NCI-H128 (cell line): ENCODE results near the gene TREH.
A peak's percentile ranks its signal among the peaks of the same experiment; 100 is the strongest.

ENCODE experiments used
- DNase-seq: peaks from one replicate; lab custom pipeline; 2025; ENCODE audit not compliant: unreplicated experiment; lab: John Stamatoyannopoulos, UW

The TREH gene

DNA sequence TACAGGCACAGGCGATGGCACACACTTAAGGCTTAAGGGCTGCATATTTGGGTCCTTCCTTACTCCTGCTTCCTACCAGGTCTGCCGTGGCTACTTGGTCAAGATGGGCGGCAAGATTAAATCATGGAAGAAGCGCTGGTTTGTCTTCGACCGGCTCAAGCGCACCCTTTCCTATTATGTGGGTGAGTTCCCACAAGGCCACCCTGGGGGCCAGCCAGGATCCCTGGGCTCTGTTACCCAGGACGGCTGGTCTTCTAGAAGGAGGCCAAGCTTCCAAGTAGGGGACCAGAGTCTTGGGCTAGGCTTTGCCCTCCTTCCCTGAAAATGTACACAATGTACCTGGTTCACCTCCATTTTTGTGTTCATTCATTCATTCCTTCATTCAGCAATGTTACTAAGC is 29.1 kb downstream of the TREH start:
- DNase-seq = no peak

DNA sequence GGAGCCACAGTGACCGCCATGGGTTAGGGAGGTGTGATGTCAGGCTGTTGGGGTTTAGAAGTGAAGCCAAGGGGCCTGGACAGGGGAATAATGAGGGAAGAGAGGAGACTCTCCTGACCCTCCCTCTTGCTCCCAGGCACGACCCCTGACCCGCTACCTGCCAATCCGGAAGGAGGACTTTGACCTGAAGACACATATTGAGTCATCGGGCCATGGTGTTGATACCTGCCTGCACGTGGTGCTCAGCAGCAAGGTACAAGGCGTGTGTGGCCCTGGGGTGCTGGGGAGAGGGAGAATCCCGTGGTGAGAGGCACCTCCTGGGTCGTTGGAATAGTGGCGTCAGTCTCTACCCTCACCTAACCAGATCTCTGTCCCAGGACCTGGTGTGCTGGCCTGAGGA is 29.5 kb downstream of the TREH start:
- no peak for DNase-seq

DNA sequence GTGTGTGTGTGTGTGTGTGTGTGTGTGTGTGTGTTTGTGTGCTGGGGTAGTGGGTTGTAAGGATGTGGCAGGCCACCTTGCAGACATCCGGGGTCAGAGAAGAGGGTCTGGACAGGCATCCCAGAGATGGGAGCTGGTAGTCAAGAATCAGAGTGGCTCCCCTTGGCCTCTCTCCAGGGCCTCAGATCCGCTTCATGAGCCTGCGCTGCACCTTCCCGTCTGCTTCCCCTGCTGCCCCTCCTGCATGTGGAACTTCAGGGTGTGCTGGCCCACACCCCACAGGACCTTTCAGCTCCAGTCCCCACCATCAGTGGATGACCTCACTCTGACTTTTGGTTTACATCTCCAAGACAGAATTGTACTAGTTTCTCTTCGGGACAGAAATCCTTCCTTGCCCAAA is 31.2 kb downstream of the TREH start:
- no peak for DNase-seq

DNA sequence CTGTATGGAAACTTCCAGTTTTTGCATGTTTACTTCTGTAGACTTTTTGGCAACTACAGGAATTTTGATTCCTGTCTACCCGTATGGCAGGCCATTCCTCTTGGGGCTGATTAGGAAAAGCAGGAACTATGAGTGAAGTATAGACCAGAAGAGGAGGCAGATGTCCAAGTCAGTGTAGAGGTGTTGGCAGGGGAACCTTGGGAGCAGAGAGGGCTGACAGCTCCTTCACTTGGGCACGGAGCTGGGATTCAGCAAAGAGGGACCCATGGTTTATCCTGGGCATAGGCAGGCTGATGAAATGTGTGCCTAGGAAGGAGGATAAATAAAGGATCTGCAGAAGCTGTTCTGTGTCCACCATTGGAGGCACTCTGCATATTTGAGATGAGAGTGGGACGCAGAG is 33.1 kb downstream of the TREH start:
- DNase-seq = no peak

DNA sequence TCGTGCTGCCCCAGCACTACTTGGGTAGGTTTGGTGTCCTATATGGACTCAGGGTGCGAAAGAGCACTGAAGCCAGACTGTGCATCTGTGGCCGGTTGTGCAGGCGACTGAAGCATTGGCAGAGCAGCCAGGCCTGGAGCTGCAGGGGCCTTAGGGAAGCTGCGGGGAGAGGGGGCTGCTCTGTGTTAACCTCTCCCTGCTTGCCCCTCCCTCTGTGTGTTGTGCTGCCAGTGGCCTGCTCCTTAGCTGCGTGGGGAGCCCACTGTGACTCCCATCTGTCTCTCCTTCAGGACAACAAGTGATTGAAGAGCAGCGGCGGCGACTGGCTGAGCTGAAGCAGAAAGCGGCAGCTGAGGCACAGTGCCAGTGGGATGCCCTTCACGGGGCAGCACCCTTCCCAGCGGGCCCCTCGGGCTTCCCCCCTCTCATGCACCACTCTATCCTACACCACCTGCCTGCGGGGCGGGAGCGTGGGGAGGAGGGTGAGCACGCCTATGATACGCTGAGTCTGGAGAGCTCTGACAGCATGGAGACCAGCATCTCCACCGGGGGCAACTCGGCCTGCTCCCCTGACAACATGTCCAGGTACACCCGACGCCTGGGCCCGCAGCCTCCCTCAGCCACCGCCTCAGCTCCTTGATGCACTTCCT is 34.3 kb downstream of the TREH start:
- DNase-seq = no peak

DNA sequence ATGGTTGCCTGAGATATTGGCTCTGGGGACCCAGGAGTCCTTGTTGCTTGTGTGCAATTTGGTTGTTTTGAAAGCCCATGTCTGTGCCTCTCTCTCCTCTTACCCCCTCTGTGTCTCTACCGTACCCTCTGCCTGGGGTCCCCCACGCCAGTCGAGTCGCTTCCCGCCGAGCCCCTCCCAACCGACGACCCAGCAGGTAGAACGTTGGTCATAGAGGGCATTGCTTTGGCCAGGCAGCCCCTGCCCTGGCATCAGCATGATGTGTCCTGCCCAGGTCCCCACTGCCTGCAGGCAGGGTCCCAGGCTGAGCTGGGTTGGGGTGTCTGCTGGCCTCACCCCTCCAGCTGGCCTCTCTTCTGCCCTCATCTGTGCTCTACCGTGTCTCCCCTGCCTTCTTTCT is 35.0 kb downstream of the TREH start:
- no peak for DNase-seq

DNA sequence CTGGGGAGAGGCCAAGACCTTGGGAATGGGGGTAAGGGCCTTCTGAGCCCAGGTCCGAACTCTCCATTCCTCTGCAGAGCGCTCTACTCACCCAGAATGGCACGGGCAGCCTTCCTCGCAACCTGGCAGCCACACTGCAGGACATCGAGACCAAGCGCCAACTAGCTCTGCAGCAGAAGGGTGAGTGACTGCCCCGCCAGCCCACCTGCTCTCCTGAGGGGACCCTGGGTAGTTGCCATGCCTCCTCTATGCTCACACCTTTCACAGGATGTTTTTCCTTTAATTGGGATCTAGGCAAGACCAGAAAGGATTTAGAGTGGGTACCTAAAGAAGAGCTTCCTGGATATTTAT is 35.5 kb downstream of the TREH start:
- DNase-seq = no peak

DNA sequence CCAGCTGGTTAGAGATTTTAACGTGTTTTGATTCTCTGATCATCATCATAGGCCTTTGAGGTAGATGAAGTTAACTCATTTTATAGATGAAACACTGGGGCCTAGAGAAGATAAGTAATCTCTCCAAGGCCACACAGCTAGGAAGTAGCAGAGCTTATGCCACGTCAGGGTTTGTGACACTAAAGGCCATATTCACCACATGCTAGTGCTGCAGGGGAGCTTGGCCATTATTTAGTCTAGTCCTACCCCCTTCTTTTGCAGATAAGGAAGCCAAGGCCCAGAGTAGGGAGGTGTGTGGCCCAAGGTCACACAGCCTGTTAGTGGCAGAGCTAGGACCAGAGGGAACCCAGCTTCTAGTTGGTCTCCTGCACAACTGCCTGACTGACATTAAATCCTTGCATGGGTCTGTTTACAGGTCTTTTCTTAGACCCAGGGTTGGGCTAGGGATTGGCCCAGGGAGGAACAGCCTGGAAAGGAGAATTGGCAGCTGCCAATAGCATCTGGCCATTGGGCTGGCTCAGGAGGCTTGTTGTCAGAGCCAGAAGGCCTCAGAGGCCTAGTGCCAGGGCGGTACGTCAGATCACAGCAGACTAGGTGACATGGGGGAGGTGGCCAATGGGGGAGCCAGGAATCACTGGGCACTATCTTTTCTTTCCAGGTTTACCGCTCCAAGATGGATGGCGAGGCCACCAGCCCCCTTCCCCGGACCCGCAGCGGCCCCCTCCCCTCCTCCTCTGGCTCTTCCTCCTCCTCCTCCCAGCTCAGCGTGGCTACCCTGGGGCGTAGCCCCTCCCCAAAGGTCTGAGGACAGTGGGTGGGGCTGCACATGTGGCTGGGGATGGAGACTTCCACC is 36.1 kb downstream of the TREH start:
- no peak for DNase-seq

DNA sequence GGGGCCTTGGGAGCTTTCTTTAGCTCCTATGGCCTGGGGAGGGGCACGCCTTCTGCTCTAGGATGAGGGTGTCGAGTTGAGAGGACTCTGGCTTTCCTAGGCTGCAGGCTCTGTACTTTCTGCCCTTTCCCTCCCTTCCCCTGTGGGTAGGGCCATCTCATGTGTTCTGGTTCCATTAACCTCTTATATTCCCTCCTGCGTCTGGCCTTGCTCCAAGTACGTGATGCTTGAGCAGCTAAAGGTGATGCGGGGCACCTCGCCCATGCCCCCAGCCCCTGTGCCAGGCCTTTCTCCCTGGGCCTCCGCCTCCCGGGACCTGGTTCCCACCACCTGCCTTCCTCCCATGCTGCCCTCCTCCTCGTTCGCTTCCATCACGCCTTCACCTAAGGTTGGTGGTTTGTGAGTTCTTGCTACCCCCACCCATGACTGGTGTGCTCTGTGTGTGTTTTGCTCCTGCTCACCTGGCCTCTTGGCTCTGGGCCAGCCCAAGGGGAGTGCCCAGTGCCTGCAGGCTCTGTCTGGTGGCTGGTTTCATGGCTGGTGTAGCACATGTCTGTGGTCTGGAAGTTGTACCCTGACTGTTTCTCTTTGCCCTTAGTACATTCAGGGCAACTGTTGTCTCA is 37.9 kb downstream of the TREH start:
- peak; percentile 47 for DNase-seq

DNA sequence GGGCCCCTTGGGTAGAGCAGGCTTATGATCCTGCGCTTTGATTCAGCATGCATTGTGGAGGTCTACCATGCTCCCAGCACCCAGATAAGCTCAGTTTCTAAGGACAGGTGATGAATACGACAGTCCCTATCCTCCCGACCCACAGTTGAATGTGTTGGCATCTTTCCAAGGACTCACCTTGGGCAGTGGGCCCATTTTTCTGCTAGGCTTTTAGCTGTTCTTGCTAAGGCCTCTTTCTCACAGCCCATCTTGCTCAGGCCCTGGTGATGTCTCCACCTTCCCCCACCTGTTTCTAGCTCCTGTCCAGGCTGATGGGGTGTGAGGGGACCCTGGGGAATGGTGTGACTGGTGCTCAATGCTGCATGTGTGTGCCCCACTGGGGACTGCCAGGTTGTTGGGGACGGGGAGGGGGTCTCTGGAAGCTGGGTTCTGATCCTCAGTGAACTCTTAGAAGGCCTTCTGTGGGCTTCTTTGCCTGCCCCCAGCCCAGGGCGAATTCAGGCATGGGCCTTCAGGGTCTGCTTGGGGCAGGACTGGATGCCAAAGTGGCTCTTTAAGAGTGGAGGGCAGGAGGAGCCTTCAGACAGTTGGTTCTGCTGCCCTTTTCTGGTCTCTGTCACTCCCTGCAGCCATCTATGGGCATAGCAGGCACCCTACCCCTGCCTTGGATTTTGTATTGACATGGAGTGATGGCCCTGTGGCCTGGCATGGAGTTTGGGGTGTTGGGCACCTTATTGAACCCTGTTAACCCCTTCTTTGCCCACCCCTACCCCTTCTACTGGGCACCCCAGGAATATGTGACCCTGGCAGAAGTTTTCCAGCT is 38.9 kb downstream of the TREH start:
- no peak for DNase-seq

DNA sequence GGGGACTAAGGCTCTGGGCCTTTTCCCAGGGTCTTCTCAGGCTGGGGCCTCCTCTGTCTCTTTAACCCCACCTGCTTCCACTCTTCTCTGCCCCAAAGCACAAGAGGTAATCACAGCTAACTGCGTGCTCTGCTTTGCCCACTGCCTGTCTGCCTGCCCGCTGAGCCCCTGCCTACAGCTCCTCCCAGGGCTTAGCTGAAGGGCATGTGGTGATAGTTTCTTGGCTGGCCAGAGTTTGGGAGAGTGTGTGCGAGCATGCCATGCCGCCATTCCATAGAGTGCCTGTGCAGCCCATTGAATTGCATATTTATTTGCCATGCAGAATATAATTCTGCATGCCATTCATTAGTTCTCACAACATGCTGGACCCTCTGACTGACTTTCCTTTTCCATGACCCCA is 39.6 kb downstream of the TREH start:
- DNase-seq = no peak

DNA sequence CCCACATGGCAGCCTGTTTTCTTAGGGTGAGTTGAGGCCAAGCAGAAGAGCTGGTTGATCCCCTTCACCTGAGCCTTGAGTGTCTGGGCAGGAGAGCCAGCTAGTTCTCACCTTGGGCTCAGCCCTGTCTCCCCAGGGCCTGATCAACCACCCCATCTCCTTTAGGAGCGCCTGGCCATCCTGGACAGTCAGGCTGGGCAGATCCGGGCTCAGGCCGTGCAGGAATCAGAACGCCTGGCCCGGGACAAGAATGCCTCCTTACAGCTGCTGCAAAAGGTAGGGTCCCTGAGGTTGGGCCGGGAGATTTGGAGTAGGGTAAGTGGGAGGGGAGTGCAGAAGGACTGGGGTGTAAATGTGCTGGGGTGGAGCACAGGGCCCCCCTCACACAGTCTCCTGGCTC is 40.7 kb downstream of the TREH start:
- DNase-seq = no peak

DNA sequence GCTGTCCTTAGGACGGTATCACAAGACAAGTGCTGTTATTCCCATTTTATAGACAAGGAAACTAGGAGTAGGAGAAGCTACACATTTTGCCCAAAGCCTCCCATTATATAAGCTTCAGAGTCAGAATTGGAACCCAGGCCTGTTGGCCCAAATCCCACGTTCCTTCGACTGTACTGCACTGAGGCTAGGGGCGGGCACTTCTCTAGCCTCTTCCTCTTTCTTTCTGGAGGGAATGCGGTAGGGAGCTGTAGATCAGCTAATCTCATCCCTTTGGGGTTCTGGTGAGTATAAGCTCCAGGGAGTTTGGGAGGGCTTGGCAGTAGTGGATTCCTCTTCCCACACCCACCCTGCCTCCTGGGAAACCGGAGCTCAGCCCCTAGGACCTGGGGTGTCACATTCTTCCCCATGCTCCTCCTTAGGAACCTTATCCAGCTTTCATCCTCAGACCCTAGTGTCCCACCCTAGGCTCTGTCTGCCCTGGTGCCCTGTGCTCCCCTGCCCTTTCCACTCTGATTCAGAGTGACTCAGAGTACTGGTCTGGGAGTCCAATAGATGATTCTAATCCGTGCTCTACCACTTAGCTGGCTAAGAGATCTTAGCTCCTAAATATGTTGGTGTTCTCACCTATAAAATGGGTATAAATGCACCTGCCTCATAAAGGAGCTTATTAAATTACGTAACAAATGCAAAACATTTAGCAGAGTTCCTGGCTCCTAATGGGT is 42.7 kb downstream of the TREH start:
- DNase-seq = no peak

DNA sequence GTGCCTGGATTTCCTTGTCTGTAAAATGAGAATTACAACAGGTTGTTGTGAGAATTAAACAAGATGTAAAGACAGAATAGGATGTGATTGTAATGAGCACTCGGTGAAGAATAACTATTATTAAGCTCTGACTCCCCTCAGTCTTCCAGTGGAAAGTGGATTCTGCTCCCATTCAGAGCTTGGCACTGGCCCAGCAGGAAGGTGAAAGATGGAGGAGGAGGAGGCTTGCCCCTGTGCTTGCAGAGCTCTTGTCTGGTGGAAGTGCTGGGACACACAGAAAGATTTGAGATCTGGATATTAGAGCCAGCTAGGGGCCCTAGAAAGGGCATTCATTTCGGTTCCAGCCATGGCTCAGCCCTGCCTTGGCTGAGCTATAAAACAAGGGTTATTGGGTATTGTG is 43.8 kb downstream of the TREH start:
- DNase-seq = no peak

DNA sequence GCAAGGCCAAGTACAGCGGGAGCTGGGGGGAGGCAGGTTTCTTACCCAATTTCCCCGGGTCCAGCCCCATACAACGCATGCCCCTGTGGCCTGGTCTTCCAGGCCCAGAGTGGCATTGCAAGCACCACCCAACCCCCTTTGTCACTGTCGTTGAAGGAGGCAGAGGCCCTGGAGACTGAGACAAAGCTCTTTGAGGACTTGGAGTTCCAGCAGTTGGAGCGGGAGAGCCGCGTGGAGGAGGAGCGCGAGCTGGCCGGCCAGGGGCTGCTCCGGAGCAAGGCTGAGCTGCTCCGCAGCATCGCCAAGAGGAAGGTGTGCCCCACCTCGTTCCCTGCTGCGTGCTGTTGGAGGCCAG is 44.2 kb downstream of the TREH start:
- DNase-seq = no peak

DNA sequence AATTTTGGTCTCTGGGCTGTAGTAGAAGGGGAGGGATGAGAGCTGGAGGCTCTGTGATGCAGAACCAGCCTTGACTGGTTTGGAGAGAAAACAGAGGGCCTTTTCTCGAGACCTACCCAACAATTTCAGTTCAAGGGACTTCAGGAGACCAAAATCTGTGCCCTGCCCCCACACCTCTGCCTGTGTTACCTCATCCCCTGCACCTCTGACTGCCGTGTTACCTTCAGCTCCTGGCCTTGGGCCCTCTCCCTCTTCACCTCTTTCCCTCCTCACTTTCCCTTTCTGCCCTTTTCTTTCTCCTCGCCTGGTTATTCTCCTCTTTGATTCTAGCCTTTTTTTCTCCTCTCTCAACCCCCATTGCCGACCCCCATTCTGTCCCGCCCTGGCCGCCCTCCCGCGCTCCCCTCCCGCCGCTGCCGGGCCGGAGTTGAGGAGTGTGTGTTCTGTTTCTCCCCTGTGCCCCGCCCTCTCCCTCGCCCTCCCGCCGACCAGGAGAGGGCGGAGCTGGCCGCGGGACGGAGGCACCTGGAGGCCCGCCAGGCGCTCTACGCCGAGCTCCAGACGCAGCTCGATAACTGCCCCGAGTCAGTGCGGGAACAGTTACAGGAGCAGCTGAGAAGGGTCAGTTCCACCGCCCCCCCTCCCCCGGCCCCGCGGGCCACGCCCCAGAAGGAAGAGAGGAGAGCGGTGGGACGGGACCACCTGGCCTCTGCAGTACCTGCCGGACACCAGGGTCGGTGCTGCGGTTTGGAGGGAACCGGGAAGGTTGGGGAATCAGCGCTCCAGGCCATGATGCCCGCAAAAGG is 44.8 kb downstream of the TREH start:
- peak; percentile 36 for DNase-seq

DNA sequence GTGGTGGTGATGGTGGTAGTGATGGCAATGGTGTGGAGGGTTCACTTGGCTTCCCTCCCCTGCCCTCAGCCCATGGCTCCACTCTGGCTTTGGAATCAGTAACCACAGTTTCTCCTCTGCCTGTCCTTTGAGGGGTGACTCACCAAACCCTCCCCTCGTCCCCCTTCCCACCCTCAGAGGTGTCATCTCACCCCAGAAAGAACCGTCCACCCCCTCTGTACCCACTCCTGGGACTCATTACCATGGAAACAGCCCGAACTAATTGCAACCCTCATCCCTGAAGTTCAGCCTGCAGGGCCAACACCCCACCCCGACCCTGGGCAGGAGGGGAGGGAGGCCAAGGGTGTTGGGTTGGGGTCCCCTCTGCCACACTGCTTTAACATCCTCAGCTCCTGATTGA is 45.5 kb downstream of the TREH start:
- DNase-seq = no peak

DNA sequence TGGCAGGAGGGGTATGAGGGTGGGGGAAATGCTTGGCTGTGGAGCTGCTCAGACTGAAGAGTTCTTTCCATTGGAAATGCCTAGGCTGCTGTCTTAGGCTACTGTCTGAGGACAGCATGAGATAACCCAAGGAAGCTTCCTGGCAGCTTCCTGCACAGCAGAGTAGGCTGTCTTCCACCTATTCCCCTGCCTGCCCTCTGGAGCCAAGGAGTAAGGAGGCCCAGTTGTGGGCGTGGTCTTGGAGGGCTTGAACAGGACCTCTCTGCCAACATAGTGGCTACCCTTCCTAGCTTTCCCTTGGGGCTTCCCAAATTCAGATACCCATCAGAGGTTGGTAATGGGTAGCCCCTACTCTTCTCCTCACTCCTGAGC is 46.1 kb downstream of the TREH start:
- DNase-seq = no peak

DNA sequence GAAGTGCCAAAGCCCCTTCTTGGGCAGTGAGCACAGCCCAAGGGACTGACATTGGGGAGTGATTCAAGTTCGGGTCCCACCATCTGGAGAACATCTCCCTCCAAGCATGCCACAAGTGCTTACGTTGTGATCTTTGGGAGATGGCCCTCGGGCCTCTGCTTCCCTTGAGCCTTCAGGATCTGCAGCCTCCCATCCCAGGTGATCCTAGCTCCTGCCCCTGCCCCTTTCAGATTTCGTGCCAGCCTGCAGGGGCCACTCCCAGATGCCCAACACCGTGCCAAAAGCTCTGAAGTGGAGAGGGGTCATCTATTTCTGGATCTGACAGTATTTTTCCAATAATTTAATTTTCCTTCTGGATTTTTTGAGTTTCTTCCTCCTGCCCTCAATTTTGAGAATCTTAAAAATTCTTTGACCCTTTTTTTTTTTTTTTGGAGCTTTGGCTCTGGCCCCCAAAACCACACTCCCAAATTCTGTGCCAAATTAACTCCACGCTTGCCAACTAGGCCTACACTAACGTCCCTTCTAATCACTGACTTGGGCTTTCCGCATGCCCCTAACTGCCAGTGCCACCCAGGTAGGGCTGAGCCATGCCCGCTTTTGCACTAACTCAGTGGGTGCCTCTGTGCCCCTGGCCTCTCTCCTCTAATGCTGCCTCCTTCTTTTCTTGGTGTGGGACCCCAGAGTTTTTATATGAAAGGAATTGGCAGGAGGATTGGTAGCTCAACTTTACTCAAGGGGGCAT is 46.7 kb downstream of the TREH start:
- DNase-seq = no peak
